ENCODE measurements around the gene PAIP2.

DNA sequence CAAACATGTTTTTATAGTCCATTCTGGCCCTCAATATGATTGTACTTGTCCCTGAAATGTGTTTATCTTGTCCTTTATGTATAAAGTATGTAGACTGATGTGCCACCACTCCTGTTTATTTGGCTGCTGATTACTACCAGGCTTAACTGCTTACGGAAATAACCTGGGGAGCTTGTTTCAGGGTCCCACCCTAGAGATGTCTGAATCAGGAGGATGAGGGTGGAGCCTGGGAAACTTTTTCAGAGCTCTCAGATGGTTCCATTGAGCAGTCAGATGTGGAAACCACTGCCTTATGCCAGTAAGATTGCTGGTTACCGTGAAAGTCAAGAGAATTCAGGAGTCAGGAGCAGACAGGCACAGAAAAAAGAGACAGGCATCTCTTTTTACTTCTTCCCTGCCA, 22.3 kb downstream of the PAIP2 start:
- TF ChIP-seq POLR2AphosphoS5 (IDR thresholded peaks at IDR 0.05; ENCODE audit: low read depth, low read length) (no peak), POLR2A (IDR thresholded peaks at IDR 0.05; ENCODE audit: low read depth, low read length) (no peak), TAF1 (IDR thresholded peaks at IDR 0.05; ENCODE audit: borderline replicate concordance, low read depth, low read length) (no peak)

Measured in GM12892 (cell line).